GM19324 (cell line): ENCODE results near the gene DENND1B.
"Not testable (repeated sequence)": the region's sequence is repeated elsewhere in the genome, so short reads cannot be mapped to it uniquely, and the experiment has no call there.

Source experiments
- ATAC-seq: cut with Tn5 transposase; IDR thresholded peaks from one replicate; pipeline ENCODE4 v1.9.1; 2021; ENCODE audit warnings: mild to moderate bottlenecking, moderate library complexity; ENCODE audit not compliant: unreplicated experiment, low FRiP score

The DENND1B gene

GRCh38 chr1:197787056-197787455, 11.8 kb upstream of the DENND1B start:
- no peak for ATAC-seq

GRCh38 chr1:197786280-197786679, 11.0 kb upstream of the DENND1B start:
- ATAC-seq = no peak

GRCh38 chr1:197783510-197783948, 8.2 kb upstream of the DENND1B start:
- no peak for ATAC-seq

GRCh38 chr1:197782722-197783360, 7.6 kb upstream of the DENND1B start:
- no peak for ATAC-seq

- ATAC-seq = no peak
Observed at GRCh38 chr1:197781968-197782721, 6.9 kb upstream of the DENND1B start.

- no peak for ATAC-seq
Observed at GRCh38 chr1:197779921-197780320, 4.6 kb upstream of the DENND1B start.

GRCh38 chr1:197778366-197778945, 3.2 kb upstream of the DENND1B start:
- ATAC-seq = no peak

- ATAC-seq = no peak
Observed at GRCh38 chr1:197776351-197777105, 1.2 kb upstream of the DENND1B start.

- ATAC-seq = peak; percentile 57
Observed at GRCh38 chr1:197774466-197775281, 606 bp downstream of the DENND1B start.

- ATAC-seq = no peak
Observed at GRCh38 chr1:197773856-197774255, 1.4 kb downstream of the DENND1B start.

- ATAC-seq = no peak
Observed at GRCh38 chr1:197771904-197772556, 3.2 kb downstream of the DENND1B start.

- no peak for ATAC-seq
Observed at GRCh38 chr1:197771386-197771785, 3.9 kb downstream of the DENND1B start.

- ATAC-seq = no peak
Observed at GRCh38 chr1:197770243-197770642, 5.0 kb downstream of the DENND1B start.

GRCh38 chr1:197769287-197769686, 6.0 kb downstream of the DENND1B start:
- no peak for ATAC-seq

- ATAC-seq = no peak
Observed at GRCh38 chr1:197768014-197768805, 7.1 kb downstream of the DENND1B start.

GRCh38 chr1:197763769-197764168, 11.5 kb downstream of the DENND1B start:
- ATAC-seq = no peak

- ATAC-seq = no peak
Observed at GRCh38 chr1:197763307-197763706, 12.0 kb downstream of the DENND1B start.

- no peak for ATAC-seq
Observed at GRCh38 chr1:197761654-197762053, 13.6 kb downstream of the DENND1B start.

GRCh38 chr1:197755553-197755952, 19.7 kb downstream of the DENND1B start:
- not testable (repeated sequence) for ATAC-seq
